SK-N-SH (cell line): ENCODE measurements around the gene KIF3C. TPM values are rescaled to one million over a fixed set of nuclear protein-coding genes. Genes with fewer than 3 reads are reported as not detected.

ENCODE experiments used
- CTCF ChIA-PET: fragments of 300-600, 350-600 bp; formaldehyde crosslinking; extraction: SDS; loops from one replicate; lab custom pipeline; 2021; lab: Yijun Ruan, JAX
- POLR2A ChIA-PET: fragments of 350-600 bp; sonication (Branson Sonifier 250); formaldehyde crosslinking; extraction: SDS; loops from one replicate; lab custom pipeline; 2020; ENCODE audit warnings: antibody characterized with exemption, inconsistent platforms; lab: Yijun Ruan, JAX
- DNase-seq: peaks from one replicate; pipeline ENCODE4 v3.0.0; 2012
- H2AFZ ChIP-seq: fragments of 200-600 bp; sonication (generic); 2 replicates; pipeline ENCODE4 v1.8.1; 2016; ENCODE audit warnings: antibody characterized with exemption, mild to moderate bottlenecking, low read depth
- H3F3A ChIP-seq: fragments of 200-600 bp; sonication (generic); replicated peaks from 2 replicates; pipeline ENCODE3; 2016; ENCODE audit warnings: antibody characterized with exemption, mild to moderate bottlenecking; ENCODE audit not compliant: insufficient read depth
- H3K27ac ChIP-seq, 2 experiments: fragments of 200-500 bp in 1 of 2; fragments of 200-600 bp in 1 of 2; sonication (Bioruptor generic) in 1 of 2; sonication (generic), shearing (Covaris generic) in 1 of 2; 2 replicates each; pipeline versions ENCODE4 v1.5.1 to v1.6.1; 2014 to 2016; ENCODE audit warnings: low read depth in 2 of 2, inconsistent platforms in 1 of 2, low read length in 1 of 2, mild to moderate bottlenecking in 1 of 2, mixed read lengths in 1 of 2
- H3K27me3 ChIP-seq: fragments of 200-600 bp; sonication (generic), shearing (Covaris generic); 2 replicates; pipeline ENCODE4 v1.6.1; 2016; ENCODE audit warnings: mixed run types; ENCODE audit not compliant: insufficient read depth
- H3K36me3 ChIP-seq, 2 experiments: fragments of 200-500 bp in 1 of 2; fragments of 200-600 bp in 1 of 2; sonication (Bioruptor generic) in 1 of 2; sonication (generic) in 1 of 2; replicated peaks in 1 of 2; 2 replicates each; pipeline versions ENCODE3 to v1.5.1; 2014 to 2016; ENCODE audit warnings: low read length in 1 of 2, mild to moderate bottlenecking in 1 of 2; ENCODE audit not compliant: insufficient read depth in 2 of 2, control insufficient read depth in 1 of 2
- H3K4me1 ChIP-seq, 2 experiments: fragments of 200-500 bp in 1 of 2; fragments of 200-600 bp in 1 of 2; sonication (Bioruptor generic) in 1 of 2; sonication (generic), shearing (Covaris generic) in 1 of 2; 2 replicates each; pipeline versions ENCODE4 v1.5.1 to v1.6.1; 2014 to 2016; ENCODE audit warnings: low read depth in 1 of 2, low read length in 1 of 2, mixed run types in 1 of 2; ENCODE audit not compliant: insufficient read depth in 2 of 2, control insufficient read depth in 1 of 2
- H3K4me2 ChIP-seq: fragments of 200-600 bp; sonication (generic), shearing (Covaris generic); 2 replicates; pipeline ENCODE4 v1.6.1; 2017; ENCODE audit warnings: mixed run types
- H3K4me3 ChIP-seq, 2 experiments: fragments of 200-500 bp in 1 of 2; fragments of 200-600 bp in 1 of 2; sonication (Bioruptor generic) in 1 of 2; sonication (generic), shearing (Covaris generic) in 1 of 2; 2 replicates each; pipeline versions ENCODE4 v1.5.1 to v1.8.1; 2014 to 2016; ENCODE audit warnings: low read depth in 2 of 2, inconsistent platforms in 1 of 2, low read length in 1 of 2, mild to moderate bottlenecking in 1 of 2, mixed read lengths in 1 of 2, moderate library complexity in 1 of 2
- H3K79me2 ChIP-seq: fragments of 200-600 bp; sonication (generic); 2 replicates; pipeline ENCODE4 v1.8.1; 2017; ENCODE audit warnings: mild to moderate bottlenecking; ENCODE audit not compliant: insufficient read depth
- H3K9ac ChIP-seq: fragments of 200-600 bp; sonication (generic); 2 replicates; pipeline ENCODE4 v1.6.1; 2017; ENCODE audit warnings: mixed run types
- H3K9me2 ChIP-seq: fragments of 200-600 bp; sonication (generic); 2 replicates; pipeline ENCODE4 v1.6.1; 2017; ENCODE audit warnings: mixed run types
- H3K9me3 ChIP-seq: fragments of 200-600 bp; sonication (generic); 2 replicates; pipeline ENCODE4 v1.6.1; 2017; ENCODE audit warnings: mixed run types, mild to moderate bottlenecking, moderate library complexity
- H4K20me1 ChIP-seq: fragments of 200-600 bp; sonication (generic); 2 replicates; pipeline ENCODE4 v1.6.1; 2017; ENCODE audit warnings: mild to moderate bottlenecking, mixed run types; ENCODE audit not compliant: insufficient read depth
- CTCF ChIP-seq: fragments of 200-600 bp; sonication (generic); IDR thresholded peaks from 2 replicates; pipeline ENCODE4 v1.6.1; 2017; ENCODE audit warnings: antibody characterized with exemption, mild to moderate bottlenecking, moderate library complexity
- ELF1 ChIP-seq: IDR thresholded peaks from 2 replicates; pipeline ENCODE4 v1.4.0; 2012
- FOSL2 ChIP-seq: IDR thresholded peaks from 2 replicates; pipeline ENCODE4 v1.4.0; 2012; ENCODE audit warnings: low read depth, mild to moderate bottlenecking, moderate library complexity, borderline replicate concordance
- IRF3 ChIP-seq: fragments of 150-350 bp; IDR thresholded peaks from 2 replicates; pipeline ENCODE4 v1.6.1; 2016; ENCODE audit warnings: mild to moderate bottlenecking, low read depth, low read length
- MAX ChIP-seq: IDR thresholded peaks from 2 replicates; pipeline ENCODE4 v1.4.0; 2012; ENCODE audit warnings: low read depth
- MEF2A ChIP-seq: IDR thresholded peaks from 2 replicates; pipeline ENCODE4 v1.4.0; 2012; ENCODE audit warnings: low read depth, borderline replicate concordance
- PBX3 ChIP-seq: IDR thresholded peaks from 2 replicates; pipeline ENCODE4; 2012
- RCOR1 ChIP-seq: fragments of 150-350 bp; IDR thresholded peaks from 2 replicates; pipeline ENCODE4 v1.6.1; 2017; ENCODE audit warnings: antibody characterized with exemption, low read length
- RXRA ChIP-seq: IDR thresholded peaks from 2 replicates; pipeline ENCODE4 v1.4.0; 2012; ENCODE audit warnings: low read depth, mild to moderate bottlenecking, borderline replicate concordance
- SIN3A ChIP-seq: IDR thresholded peaks from 2 replicates; pipeline ENCODE4 v1.6.1; 2012; ENCODE audit warnings: low read depth, mild to moderate bottlenecking, low read length, moderate library complexity, borderline replicate concordance
- SMC3 ChIP-seq: IDR thresholded peaks from 2 replicates; pipeline ENCODE4 v1.6.1; 2012; ENCODE audit warnings: low read depth, low read length, improper control_type of control experiment
- TAF1 ChIP-seq: IDR thresholded peaks from 2 replicates; pipeline ENCODE4 v1.6.1; 2012; ENCODE audit warnings: low read depth, mild to moderate bottlenecking, low read length, moderate library complexity, borderline replicate concordance
- TEAD4 ChIP-seq: IDR thresholded peaks from 2 replicates; pipeline ENCODE4 v1.4.0; 2012; ENCODE audit warnings: mild to moderate bottlenecking, borderline replicate concordance; ENCODE audit not compliant: insufficient read depth
- WGBS: methylation state at CpG from one replicate; pipeline ENCODE4 v1.1.6; 2017; ENCODE audit warnings: low lambda C conversion rate; 5-methylcytosine and 5-hydroxymethylcytosine counted together
- polyA plus RNA-seq, 3 experiments: library from polyadenylated mRNA; depleted of rRNA; stranded (reverse); fragments of >200 nt; gene quantifications; 2 replicates each; pipeline ENCODE4 v1.2.3, GENCODE V29; 2012

The KIF3C gene
- polyA plus RNA-seq, 1 of the 3 experiments (the other 2 are of a cell fraction): 29.5 TPM

- no peak for DNase-seq
- Histone ChIP-seq H3K4me1 (peaks cover 5 to 7% of the 10 kb centered on the region in 2 experiments; a peak in 1 of 4 replicates), H3K9me2 (no peaks in the 10 kb centered on the region), H3K9me3 (no peaks in the 10 kb centered on the region), H3K27ac (no peak overlapping the region), H2AFZ (no peak overlapping the region), H4K20me1 (peaks cover 3% of the 10 kb centered on the region; the same call in 1 of the 2 replicates), H3K27me3 (no peaks in the 10 kb centered on the region), H3K79me2 (peaks cover 18% of the 10 kb centered on the region; the same call in 1 of the 2 replicates), H3K9ac (no peak overlapping the region), H3K36me3 (peaks cover 0 to 7% of the 10 kb centered on the region in 2 experiments), H3K4me2 (no peak overlapping the region), H3K4me3 (no peak overlapping the region), H3F3A (peaks cover 9% of the 10 kb centered on the region)
- CTCF ChIA-PET: interaction anchor here (0.8 to 2.0 kb wide), 5 partner anchors 12 to 190 kb away, joined by 3 to 8 read pairs (median 5); no protein-coding TSS in a partner anchor
- POLR2A ChIA-PET: interaction anchor here (0.5 kb wide), 1 partner anchor 90 kb away, joined by 3 read pairs; no protein-coding TSS in a partner anchor
- 57% methylated on average over 7 of the region's 7 CpGs for WGBS
- TF ChIP-seq RXRA: no peak
- TF ChIP-seq TAF1: no peak
- TF ChIP-seq FOSL2: 0 out of 2 replicates have a peak, but pooled peaks have one; percentile 8
- TF ChIP-seq, all 33 proteins: peak for 1
These were observed 27.3 kb downstream of the KIF3C start for GRCh38 chr2:25955036-25955435.

- TF ChIP-seq MAX: no peak
- no peak for TF ChIP-seq PBX3
- no peak for TF ChIP-seq SMC3
- no peak for TF ChIP-seq TAF1
- TF ChIP-seq SIN3A: no peak
- no peak for TF ChIP-seq TEAD4
- TF ChIP-seq ELF1: no peak
- TF ChIP-seq RCOR1: no peak
- no peak for TF ChIP-seq CTCF
- TF ChIP-seq IRF3: no peak
- no peak for TF ChIP-seq MEF2A
- TF ChIP-seq, all 33 proteins: peak for 0
- Histone ChIP-seq H3K9ac (no peak overlapping the region), H3K27ac (no peak overlapping the region), H3F3A (peaks cover 9% of the 10 kb centered on the region), H3K9me2 (no peaks in the 10 kb centered on the region), H3K36me3 (peaks cover 0 to 6% of the 10 kb centered on the region in 2 experiments), H3K27me3 (no peaks in the 10 kb centered on the region), H3K79me2 (peaks cover 11% of the 10 kb centered on the region; the same call in 1 of the 2 replicates), H3K4me1 (peaks cover 5 to 7% of the 10 kb centered on the region in 2 experiments; a peak in 1 of 4 replicates), H4K20me1 (peaks cover 3% of the 10 kb centered on the region; the same call in 1 of the 2 replicates), H2AFZ (no peak overlapping the region), H3K4me3 (no peak overlapping the region), H3K9me3 (no peaks in the 10 kb centered on the region), H3K4me2 (no peak overlapping the region)
- DNase-seq: no peak
- 89% methylated on average over 21 of the region's 21 CpGs for WGBS
- CTCF ChIA-PET: interaction anchor here (0.8 to 2.0 kb wide), 4 partner anchors 37 to 191 kb away, joined by 3 to 8 read pairs (median 4); no protein-coding TSS in a partner anchor
- POLR2A ChIA-PET: no interaction called here
These were observed 28.0 kb downstream of the KIF3C start for GRCh38 chr2:25954199-25954752.
